Measurements from ENCODE around the gene KIF3C.
"Not testable (repeated sequence)": the region's sequence is repeated elsewhere in the genome, so short reads cannot be mapped to it uniquely, and the experiment has no call there.

The KIF3C gene

DNA sequence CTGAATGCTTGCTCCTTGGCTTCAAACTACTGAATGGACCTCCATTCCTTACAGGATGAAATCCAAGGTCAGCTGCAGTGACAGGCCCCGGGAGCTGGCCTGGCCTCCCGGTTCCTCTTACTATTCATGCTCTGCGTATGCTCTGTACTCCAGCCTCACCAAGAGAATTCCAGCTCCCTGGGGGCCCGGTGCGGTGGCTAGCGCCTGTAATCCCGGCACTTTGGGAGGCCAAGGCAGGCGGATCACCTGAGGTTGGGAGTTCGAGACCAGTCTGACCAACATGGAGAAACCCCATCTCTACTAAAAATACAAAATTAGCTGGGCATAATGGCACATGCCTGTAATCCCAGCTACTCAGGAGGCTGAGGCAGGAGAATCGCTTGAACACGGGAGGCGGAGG is 23.7 kb downstream of the KIF3C start:
- not testable (repeated sequence) for FAIRE-seq

DNA sequence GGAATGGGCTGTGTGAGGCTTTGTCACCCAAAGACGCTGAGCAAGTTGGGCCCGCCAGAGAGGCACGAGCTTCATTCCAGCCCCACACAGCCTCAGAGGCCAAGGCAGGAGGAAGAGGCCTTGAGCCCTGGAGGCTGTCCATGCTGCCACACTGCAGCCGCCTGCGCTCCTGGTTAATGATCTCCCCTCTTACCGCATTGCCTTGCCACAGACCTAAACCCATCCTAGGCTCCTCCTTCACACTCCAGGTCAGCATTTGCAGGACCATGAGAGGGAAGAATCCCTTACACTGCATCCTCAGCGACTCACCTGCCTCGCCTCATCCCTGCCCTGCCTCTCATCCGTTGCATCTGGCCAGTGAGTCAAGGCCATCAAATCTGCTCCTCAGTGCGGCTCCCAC is 24.6 kb downstream of the KIF3C start:
- FAIRE-seq: no peak

DNA sequence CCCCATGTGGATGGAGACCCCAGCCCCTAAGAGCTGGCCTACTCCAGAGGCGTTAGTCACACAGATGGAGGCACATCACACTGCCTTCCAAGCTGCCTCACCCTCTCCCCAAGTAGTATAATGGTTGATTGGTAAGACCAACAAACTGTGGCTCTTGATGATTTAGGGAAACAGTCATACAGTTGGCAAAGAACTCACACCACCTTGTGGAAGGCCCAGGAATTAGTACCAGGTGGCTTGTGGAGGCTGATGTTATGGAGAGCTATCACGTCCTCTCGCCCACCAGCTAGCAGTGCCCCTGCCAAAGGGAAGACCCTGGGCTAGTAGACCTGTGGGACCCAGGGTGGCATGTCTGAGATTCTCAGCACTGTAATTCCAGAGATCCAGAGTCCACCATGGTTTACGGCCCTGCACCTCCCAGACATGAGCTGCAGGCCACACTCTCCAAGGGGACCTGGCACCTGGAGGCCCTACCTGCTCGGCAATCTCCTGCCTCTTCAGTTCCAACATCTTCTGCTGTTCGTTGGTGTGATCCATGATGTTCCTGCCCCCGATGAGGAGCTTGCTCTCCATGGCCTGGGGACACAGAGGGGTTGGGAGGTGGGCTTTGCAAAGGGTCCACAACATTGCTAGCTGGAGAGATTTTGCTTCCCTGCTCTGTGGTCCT is 26.3 kb downstream of the KIF3C start:
- no peak for FAIRE-seq

DNA sequence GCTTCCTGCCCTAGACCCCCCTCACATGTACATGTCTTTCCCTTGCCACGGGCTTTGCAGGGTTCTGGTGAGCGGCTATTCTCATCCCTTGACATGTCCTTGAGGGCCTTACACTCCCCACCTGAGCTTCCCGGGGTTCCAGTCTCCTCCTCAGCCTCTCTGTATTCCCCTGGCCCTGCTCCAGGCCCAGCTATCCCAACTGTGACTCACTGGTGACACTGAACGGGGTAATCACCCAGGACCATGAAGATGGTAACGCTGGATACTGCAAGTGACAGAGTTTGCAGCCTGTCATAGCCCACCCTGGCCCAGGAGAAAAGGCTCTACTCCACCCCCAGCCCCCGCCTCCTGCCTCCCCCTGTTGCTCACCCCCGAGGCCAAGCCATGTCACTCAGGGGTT is 27.3 kb downstream of the KIF3C start:
- no peak for FAIRE-seq

DNA sequence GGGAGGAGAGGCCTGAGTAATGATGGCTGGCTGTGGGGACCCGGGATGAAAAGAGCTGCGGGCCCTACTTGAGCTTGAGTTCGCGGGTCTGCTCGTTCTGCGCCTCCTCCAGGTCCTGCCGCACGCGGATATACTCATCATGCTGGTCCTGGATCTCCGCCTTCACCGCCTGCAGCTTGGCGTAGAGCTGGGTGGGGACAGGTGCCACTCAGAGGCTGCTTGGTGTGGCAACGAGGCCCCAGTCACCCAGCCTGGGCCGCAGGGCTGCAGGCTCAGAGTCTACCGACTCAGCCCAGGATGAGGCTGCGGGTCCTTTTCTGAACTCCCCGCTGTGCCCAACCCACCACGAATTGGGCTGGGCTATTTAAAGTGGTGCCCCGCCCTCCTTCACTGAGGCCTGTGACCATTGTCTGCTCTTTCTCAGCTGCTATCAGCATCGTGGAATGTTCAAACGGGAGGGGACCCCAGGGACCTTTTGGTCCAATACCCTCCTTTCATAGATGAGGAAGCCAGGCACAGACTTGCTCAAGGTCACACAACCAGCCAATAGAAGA is 28.0 kb downstream of the KIF3C start:
- FAIRE-seq: no peak

DNA sequence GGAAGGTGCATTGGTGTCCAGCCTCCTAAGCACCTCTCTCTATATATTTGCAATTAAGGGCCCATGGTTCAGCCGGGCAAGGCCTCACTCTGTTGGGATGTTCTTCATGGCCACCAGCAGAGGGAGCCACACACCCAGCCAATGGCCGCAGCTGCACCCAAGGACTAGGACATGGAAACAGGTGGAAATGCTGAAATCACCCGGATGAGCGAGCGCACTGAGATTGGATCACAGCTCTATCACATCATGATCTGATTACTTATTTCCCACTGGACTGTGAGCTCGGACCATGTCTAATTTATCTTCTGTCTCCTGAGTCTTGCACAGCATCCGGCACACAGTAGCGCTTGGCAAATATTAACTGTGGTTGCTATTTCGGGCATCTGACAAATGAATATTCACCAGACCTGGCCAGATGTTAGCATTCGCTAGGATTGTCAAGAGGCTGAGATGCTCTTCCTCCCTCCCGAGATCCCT is 31.2 kb downstream of the KIF3C start:
- no peak for FAIRE-seq

DNA sequence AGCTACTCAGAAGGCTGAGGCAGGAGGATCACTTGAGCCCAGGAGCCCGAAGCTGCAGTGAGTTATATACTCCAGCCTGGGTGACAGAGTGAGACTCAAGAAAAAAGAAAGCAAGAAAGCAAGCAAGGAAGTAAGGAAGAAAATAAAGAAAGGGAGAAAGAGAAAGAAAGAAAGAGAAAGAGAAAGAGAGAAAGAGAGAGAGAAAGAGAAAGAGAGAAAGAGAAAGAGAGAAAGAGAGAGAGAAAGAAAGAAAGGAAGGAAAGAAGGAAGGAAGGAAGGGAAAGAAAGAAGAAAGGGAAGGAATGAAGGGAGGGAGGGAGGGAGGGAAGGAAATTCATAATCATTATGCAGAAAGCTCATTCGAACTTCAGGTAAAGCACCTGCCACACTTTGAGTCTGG is 33.9 kb downstream of the KIF3C start:
- no peak for FAIRE-seq

DNA sequence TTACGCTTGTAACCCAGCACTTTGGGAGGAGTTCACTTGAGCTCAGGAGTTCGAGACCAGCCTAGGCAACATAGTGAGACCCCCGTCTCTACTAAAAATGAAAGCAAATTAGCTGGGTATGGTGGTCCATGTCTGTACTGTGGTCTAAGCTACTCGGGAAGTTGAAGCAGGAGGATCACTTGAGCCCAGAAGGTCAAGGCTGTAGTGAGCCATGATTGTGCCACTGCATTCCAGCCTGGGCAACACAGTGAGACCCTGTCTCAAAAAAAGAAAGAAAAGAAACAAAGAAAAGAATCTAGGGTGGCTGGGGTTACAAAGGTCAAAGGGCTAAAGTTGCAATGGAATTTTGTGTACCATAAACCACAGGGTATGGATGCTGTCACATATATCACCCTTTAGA is 41.3 kb downstream of the KIF3C start:
- FAIRE-seq: no peak

DNA sequence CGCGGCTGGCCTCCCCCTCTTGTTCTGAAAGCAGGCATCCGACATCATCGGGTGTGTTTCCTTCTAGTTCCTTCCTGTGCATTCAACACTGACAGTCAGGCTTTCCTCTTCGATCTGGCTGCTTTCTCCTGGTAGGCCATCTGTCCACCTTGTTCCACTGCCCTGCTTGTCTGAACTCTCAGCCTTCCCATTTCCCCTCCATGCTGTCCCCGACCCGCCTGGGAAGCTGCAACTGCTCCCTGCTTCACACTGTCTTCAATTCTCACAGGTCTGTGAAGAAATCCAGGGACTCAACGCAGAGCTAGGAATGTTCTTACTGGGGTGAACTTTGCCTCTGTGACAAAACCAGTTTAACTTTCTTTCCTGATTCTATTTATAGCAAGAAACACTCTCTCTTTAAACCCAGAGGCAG is 43.0 kb downstream of the KIF3C start:
- no peak for FAIRE-seq

DNA sequence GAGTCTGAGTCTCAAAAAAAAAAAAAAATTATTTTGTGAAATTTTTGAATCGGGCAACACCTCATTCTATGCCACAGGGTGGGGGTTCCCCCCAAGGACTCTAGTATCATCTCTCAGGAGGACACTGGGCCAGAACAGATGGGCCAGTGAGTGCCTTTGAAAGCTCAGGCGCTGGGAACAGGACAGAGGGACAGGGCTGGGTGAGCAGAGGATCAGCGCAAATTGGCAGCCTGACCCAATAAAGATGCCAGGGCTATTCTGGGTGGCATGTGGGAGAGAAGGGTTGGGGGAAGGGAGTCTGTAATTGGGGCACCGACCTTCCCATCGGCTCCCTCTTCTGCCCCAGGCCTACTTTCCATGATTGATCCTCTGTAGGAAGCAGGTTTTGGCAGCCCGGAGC is 44.0 kb downstream of the KIF3C start:
- FAIRE-seq: no peak

DNA sequence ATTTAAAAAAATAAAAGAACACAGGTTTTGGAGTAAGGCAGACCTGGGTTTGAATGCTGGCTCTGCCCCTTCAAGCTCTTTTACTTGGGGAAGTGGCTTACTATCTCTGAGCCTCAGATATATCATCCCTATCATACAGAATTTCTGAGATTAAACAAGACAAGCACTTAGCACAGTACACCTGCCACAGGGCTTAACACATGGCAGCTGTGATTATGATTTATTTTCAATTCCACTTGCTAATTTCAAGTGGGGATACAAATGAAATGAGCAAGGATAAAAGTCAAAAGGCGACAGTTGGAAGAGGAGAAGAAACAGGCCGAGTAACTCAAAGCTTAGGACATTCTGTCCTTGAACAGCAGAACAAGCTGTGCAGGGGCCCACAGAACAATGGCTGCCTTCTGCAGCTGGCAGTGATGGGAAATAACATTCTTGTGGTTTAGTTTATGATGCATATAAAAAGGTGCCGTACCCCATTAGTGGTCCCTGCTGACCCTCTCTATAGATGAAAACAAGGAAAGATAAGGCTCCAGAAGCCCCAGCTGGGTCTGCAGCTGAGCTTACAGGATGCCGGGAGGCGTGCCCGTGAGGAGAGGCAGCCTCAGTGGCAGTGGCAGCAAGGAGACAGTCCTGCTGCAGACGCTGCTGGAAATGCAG is 45.3 kb downstream of the KIF3C start:
- FAIRE-seq: no peak

DNA sequence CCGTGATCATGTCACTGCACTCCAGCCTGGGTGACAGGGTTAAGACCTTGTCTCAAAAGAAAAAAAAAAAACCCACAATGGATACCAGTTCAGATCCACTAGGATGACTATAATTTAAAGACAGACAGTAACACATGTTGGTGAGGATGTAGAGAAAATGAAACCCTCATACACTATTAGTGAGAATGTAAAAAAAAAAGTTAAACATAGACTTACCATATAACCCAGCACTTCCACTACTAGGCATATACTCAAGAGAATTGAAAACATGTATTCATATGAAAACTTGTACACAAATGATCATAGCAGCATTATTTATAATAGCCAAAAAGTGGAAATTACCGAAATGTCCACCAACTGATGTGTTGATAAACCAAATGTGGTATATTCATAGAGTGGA is 48.7 kb downstream of the KIF3C start:
- FAIRE-seq: no peak

DNA sequence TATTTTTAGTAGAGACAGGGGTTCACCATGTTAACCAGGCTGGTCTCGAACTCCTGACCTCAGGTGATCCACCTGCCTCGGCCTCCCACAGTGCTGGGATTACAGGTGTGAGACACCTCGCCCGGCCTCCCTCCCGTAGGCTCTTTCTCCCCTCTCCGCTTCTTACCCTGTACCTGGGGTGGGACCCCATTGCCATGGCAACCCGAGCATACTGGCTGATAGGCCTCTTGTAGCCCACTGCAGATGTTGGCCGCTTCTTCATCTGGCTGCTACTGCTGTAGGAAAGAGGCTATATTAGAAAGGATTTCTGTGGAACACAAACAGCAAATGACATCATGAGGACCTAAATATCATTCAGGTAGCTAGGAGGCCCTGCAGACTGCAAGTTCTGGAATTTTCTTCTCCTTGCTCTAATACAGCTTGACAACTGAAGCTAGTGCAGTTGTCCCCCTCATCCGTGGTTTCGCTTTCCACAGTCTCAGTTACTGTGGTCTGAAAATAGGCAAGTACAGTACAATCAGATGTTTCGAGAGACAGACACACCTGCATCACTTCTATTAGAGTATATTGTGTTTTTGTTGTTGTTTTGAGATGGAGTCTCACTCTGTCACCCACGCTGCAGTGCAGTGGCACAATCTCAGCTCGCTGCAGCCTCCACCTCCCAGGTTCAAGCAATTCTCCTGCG is 52.4 kb downstream of the KIF3C start:
- FAIRE-seq: no peak

DNA sequence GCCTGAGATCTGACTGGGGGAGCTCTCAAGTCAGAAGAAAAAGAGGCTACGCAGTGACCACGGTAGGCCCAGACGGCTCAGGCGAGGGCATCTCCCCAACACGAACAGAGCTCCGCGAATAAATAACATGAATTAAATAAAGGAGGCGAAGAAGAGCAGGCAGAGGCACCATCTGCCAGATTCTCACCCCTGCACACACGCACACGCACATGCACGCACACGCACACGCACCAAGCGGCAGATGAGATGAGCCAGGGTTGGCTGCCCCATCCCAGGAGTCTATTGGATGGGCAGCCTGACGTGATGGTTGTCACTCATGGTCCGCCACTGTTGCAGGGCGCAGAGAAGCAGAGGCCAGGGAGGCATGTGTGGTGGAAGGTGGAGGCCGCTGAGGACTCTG is 53.6 kb downstream of the KIF3C start:
- no peak for FAIRE-seq

DNA sequence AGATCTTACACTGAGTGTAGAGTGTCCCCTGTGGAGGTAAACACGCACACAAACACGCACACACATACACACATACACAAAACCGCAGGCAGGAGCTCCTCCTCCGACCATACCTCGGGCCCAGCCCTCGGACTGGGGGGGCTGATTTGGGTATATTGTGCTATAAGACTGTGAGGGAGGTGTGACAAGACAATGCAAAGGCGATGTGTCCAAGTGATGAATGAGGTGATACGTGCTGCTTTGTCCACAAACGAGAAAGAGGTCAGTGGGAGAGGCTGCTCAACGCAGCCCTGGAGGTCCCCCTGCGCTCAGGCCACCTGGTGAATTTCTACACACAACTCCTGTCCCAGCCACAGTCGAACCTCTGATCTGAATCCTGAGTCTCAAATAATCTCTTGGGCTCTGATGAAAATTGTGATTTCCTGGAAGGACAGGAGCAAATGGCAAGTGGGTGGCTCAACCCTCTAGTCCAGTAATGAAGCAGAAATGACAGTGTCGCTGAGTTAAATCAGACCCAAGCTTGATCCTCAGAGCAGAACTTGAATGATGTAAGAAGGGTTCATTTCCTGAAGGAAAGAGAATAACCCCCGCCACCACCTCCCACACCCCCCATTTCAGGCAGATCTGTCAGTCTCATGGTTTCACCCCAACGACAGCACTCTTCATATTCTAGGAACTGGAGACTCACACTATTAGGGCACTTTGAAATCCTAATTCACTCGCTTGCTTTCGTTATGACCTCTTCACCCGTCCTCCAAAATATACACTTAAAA is 55.1 kb downstream of the KIF3C start:
- FAIRE-seq: no peak

DNA sequence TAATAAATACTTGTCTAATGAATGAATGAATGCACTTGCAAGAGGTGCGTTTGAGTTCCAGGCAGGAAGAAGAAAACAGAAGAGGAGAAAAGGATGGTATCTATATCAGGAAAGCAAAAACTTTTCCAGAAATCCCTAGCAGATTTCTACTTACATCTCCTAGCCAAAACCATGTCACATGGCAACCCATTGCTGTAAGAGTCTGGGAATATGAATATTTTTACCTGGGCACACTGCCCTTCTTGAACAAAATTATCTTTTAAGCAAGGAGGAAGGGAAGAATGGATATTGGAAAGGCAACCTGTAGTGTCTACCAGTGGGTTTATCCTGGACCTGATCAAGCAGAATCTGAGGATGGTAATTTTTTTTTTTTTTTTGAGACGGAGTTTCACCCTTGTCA is 59.8 kb downstream of the KIF3C start:
- FAIRE-seq: no peak

DNA sequence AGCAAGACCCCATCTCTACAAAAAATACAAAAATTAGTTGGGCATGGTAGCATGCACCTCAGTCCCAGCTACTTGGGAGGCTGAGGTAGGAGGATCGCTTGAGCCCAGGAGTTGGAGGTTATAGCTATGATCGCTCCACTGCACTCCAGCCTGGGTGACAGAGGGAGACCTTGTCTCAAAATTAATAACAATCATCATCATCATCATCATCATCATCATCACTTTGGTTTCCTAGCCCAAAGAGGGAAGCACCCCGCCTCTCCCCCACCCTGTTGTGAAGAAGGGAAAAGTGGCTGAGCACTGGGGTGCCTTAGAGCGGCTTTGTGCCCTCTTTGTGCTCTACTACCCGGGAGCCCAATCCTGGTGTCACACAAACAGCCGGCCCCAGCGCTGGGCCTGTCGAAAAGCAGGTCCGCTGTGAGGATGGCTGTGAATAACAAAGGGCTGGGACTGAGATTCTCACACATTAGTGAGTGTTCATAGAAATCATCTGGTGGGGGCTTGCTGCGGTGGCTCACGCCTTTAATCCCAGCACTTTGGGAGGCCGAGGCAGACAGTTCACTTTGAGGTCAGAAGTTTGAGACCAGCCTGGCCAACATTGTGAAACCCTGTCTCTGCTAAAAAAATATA is 61.4 kb downstream of the KIF3C start:
- no peak for FAIRE-seq

DNA sequence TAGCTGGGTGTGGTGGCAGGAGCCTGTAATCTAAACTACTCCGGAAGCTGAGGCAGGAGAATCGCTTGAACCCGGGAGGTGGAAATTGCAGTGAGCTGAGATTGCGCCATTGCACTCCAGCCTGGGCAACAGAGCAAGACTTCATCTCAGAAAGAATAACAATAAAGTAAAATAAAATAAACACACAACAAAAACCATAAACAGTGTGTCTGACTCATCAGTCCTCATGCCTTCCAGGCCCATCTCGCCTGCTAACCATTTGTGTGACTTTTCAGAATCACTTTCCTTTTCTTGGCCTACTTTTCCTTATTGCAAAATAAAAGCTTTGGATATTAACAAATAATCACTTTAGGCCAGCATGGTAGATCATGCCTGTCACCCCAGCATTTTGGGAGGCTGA is 62.0 kb downstream of the KIF3C start:
- no peak for FAIRE-seq

DNA sequence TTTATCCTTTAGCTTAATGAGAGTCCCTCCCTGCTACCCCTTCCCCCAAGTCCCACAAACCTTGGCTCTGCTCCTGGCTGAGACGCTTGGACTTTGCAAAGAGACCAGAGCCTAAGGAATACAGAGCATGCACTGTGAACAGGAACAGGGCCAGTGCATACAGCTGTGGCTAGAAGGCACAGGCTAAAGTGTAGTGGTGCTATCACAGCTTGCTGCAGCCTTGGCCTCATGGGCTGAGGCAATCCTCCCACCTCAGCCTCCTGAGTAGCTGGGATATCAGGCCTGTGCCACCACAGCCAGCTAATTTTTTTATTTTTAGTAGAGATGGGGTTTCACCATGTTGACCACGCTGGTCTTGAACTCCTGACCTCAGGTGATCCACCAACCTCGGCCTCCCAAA is 64.5 kb downstream of the KIF3C start:
- no peak for FAIRE-seq

DNA sequence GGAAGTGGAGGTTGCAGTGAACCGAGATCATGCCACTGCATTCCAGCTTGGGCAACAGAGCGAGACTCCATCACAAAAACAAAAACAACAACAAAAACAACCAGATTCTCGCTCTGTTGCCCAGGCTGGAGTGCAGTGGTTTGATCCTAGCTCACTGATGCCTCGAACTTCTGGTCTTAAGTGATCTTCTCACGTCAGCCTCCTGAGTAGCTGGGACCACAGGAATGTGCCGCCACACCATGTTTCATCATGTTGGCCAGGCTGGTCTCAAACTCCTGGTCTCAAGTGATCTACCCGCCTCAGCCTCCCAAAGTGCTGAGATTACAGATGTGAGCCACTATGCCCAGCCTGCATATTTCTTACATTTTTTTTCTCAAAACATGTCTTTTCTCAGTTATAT is 64.9 kb downstream of the KIF3C start:
- not testable (repeated sequence) for FAIRE-seq

DNA sequence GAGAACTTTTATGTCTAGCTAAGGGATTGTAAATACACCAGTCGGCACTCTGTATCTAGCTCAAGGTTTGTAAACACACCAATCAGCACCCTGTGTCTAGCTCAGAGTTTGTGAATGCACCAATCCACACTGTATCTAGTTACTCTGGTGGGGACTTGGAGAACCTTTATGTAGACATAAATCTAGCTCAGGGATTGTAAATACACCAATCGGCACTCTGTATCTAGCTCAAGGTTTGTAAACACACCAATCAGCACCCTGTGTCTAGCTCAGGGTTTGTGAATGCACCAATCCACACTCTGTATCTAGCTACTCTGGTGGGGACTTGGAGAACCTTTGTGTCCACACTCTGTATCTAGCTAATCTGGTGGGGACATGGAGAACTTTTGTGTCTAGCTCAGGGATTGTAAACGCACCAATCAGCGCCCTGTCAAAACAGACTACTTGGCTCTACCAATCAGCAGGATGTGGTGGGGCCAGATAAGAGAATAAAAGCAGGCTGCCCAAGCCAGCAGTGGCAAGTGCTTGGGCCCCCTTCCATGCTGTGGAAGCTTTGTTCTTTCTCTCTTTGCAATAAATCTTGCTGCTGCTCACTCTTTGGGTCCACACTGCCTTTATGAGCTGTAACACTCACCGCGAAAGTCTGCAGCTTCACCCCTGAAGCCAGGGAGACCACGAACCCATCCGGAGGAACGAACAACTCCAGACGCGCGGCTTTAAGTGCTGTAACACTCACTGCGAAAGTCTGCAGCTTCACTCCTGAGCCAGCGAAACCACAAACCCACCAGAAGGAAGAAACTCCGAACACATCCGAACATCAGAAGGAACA is 66.1 kb downstream of the KIF3C start:
- not testable (repeated sequence) for FAIRE-seq

DNA sequence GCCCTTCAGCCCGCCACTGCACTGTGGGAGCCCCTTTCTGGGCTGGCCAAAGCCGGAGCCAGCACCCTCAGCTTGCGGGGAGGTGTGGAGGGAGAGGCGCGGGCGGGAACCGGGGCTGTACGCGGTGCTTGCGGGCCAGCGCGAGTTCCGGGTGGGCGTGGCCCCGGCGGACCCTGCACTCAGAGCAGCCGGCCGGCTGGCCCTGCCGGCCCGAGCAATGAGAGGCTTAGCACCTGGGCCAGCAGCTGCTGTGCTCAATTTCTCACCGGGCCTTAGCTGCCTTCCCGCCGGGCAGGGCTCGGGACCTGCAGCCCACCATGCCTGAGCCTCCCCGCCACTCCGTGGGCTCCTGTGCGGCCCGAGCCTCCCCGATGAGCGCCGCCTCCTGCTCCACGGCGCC is 66.9 kb downstream of the KIF3C start:
- FAIRE-seq: not testable (repeated sequence)
